Measurements from ENCODE around the gene GABRB2. TPM values are rescaled to one million over a fixed set of nuclear protein-coding genes. Genes with fewer than 3 reads are reported as not detected.

GABRB2 gene
- total and polyA plus RNA-seq, 7 donors: 0.04 to 0.36 (median 0.14) TPM

DNA sequence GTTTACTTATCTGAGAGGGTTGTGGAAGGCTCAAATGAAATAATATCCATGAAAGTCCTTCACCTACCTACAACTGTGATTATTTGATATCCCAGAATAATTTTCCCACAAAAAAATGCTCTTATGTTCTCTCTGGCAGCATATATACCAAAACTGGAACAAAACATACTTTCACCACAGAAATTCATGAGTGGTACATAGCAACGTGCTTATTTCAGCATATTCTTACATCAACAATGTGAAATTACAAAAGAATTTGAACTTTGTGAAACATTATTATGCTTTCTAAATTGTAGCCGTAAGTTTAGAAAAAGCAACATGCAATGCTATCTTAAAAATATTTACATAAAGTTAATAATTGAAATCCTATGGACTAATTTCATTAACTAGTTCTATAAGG is 137.1 kb downstream of the GABRB2 start:
- Histone ChIP-seq H3K36me3 (ENCODE audit: insufficient read depth in 1 of 2, low read depth in 1 of 2) (no peaks in the 10 kb centered on the region), H3K27me3 (ENCODE audit: insufficient read depth in 3 of 3, low read length in 2 of 3) (no peaks in the 10 kb centered on the region), H3K9me3 (no peaks in the 10 kb centered on the region), H3K27ac (no peak overlapping the region), H3K4me1 (no peaks in the 10 kb centered on the region), H3K4me3 (no peak overlapping the region)
- intact Hi-C loops (cut with DNase I): no loop called here
- DNase-seq (no peak), ATAC-seq (no peak)
- 55 to 70% (median 67%) methylated on average over 2 of the region's 2 CpGs for WGBS, 3 donors
- TF ChIP-seq, protein P1, sequence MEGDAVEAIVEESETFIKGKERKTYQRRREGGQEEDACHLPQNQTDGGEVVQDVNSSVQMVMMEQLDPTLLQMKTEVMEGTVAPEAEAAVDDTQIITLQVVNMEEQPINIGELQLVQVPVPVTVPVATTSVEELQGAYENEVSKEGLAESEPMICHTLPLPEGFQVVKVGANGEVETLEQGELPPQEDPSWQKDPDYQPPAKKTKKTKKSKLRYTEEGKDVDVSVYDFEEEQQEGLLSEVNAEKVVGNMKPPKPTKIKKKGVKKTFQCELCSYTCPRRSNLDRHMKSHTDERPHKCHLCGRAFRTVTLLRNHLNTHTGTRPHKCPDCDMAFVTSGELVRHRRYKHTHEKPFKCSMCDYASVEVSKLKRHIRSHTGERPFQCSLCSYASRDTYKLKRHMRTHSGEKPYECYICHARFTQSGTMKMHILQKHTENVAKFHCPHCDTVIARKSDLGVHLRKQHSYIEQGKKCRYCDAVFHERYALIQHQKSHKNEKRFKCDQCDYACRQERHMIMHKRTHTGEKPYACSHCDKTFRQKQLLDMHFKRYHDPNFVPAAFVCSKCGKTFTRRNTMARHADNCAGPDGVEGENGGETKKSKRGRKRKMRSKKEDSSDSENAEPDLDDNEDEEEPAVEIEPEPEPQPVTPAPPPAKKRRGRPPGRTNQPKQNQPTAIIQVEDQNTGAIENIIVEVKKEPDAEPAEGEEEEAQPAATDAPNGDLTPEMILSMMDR (IDR thresholded peaks at IDR 0.05): no peak

DNA sequence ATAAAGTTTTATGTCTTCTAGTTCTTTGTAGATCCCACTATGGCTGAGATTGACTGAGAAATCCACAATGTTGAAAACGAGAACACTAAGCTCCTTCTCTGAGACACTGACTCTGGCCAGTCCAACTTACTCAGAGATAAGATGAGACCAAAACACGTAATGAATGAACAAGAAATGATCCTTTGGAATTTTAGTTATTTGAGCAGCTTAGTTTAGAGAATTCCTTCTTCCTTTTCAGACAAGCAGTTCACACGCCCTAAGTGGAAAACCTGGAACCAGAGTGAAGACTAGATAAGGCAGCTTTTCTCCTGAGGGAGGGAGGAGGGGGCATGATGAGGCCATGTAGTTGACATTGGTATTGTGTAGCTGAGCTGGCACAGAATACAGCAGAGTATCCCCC is 139.6 kb downstream of the GABRB2 start:
- Histone ChIP-seq H3K9me3 (no peaks in the 10 kb centered on the region), H3K4me1 (peaks cover 3% of the 10 kb centered on the region), H3K36me3 (ENCODE audit: insufficient read depth in 1 of 2, low read depth in 1 of 2) (no peaks in the 10 kb centered on the region), H3K4me3 (no peak overlapping the region), H3K27me3 (ENCODE audit: insufficient read depth in 3 of 3, low read length in 2 of 3) (no peaks in the 10 kb centered on the region), H3K27ac (no peak overlapping the region)
- 22 to 26% (median 25%) methylated on average over 3 of the region's 3 CpGs for whole genome bisulfite sequencing, 3 donors
- TF ChIP-seq, protein P1 (IDR thresholded peaks at IDR 0.05): no peak
- ATAC-seq: no peak
- no peak for DNase-seq
- intact Hi-C loops (cut with DNase I): no loop called here

DNA sequence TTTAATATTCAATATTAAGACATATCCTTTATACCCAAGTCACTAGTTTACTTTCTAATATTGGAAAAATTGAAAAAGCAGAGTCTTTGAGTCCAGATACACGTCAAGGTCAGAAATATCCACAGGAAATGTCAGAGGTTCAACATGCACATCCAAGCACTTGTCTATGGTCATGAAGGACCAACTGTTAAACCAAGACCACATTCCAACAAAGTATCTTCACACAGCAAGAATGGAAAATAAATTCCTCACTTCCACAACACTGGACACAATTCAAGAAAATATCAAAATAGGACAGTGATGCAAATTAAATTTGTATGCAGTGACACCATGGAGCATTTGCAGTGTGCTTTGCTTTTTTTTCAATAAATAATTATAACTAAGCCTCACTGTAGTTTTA is 142.5 kb downstream of the GABRB2 start:
- H3K4me1 ChIP-seq: peaks cover 3% of the 10 kb centered on the region
- H3K27ac ChIP-seq: no peak overlapping the region
- WGBS, 3 donors: 4 to 23% (median 15%) methylated on average over 1 of the region's 1 CpG
- H3K4me3 ChIP-seq: no peak overlapping the region
- DNase-seq (no peak), ATAC-seq (no peak)
- no peaks in the 10 kb centered on the region for H3K36me3 ChIP-seq (ENCODE audit: insufficient read depth in 1 of 2, low read depth in 1 of 2)
- H3K9me3 ChIP-seq: no peaks in the 10 kb centered on the region
- TF ChIP-seq, protein P1 (IDR thresholded peaks at IDR 0.05): no peak
- H3K27me3 ChIP-seq (ENCODE audit: insufficient read depth in 3 of 3, low read length in 2 of 3): no peaks in the 10 kb centered on the region
- intact Hi-C loops (cut with DNase I): no loop called here

DNA sequence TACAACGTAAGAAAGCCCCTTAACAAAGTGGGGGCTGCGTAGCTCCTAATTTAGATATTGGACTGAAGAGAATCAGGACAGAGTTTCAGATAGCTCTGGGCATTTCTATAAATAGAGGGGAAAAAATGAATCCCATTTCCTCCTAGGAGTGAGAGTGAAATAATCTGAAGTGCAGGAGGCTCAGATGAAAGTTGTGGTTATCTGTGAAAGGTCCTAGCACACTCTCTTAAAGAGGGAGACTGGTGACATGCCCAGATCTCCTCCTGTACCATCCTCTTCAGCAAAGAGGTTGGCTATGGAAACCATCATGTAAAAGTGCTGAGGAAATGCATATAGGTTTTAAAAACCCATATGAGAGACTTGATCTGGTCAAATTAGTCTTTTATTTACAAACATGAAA is 143.4 kb downstream of the GABRB2 start:
- H3K27me3 ChIP-seq (ENCODE audit: insufficient read depth in 3 of 3, low read length in 2 of 3): no peaks in the 10 kb centered on the region
- 44 to 71% (median 46%) methylated on average over 2 of the region's 2 CpGs for WGBS, 3 donors
- no peaks in the 10 kb centered on the region for H3K36me3 ChIP-seq (ENCODE audit: insufficient read depth in 1 of 2, low read depth in 1 of 2)
- H3K9me3 ChIP-seq: no peaks in the 10 kb centered on the region
- DNase-seq (no peak), ATAC-seq (no peak)
- peaks cover 3% of the 10 kb centered on the region for H3K4me1 ChIP-seq
- TF ChIP-seq, protein P1 (IDR thresholded peaks at IDR 0.05): no peak
- H3K27ac ChIP-seq: no peak overlapping the region
- intact Hi-C loops (cut with DNase I): no loop called here
- no peak overlapping the region for H3K4me3 ChIP-seq

DNA sequence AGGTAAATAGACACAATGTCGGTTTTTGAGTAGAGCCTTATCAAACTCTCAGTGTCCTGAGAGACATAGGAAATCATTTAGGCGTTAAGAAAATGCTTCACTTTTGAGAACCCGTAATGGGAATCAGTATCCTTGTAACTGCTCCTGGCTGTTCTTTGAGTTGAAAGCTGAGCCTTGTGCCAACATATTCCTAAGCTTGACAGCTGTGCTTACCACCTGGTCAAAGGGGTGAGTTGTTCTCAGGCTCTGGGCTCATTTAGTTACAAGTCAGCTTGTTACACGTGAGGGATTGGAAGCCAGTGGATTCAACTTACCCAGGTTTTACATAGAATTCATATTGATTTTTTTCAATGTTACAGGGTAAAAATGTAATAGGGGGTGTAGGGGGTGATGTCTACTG is 145.9 kb downstream of the GABRB2 start:
- DNase-seq (no peak), ATAC-seq (peak in 1 of 4 donors; percentile 37)
- H3K27ac ChIP-seq: no peak overlapping the region
- no peaks in the 10 kb centered on the region for H3K27me3 ChIP-seq (ENCODE audit: insufficient read depth in 3 of 3, low read length in 2 of 3)
- no peaks in the 10 kb centered on the region for H3K9me3 ChIP-seq
- 26 to 41% (median 35%) methylated on average over 4 of the region's 4 CpGs for WGBS, 3 donors
- TF ChIP-seq, protein P1 (IDR thresholded peaks at IDR 0.05): no peak
- H3K4me3 ChIP-seq: no peak overlapping the region
- peaks cover 3% of the 10 kb centered on the region for H3K4me1 ChIP-seq
- H3K36me3 ChIP-seq (ENCODE audit: insufficient read depth in 1 of 2, low read depth in 1 of 2): no peaks in the 10 kb centered on the region
- intact Hi-C loops (cut with DNase I): no loop called here

All from psoas muscle (tissue), 8 donors.